ENCODE results near the gene PRXL2B.
A peak's percentile ranks its signal among the peaks of the same experiment; 100 is the strongest.

The PRXL2B gene

DNA sequence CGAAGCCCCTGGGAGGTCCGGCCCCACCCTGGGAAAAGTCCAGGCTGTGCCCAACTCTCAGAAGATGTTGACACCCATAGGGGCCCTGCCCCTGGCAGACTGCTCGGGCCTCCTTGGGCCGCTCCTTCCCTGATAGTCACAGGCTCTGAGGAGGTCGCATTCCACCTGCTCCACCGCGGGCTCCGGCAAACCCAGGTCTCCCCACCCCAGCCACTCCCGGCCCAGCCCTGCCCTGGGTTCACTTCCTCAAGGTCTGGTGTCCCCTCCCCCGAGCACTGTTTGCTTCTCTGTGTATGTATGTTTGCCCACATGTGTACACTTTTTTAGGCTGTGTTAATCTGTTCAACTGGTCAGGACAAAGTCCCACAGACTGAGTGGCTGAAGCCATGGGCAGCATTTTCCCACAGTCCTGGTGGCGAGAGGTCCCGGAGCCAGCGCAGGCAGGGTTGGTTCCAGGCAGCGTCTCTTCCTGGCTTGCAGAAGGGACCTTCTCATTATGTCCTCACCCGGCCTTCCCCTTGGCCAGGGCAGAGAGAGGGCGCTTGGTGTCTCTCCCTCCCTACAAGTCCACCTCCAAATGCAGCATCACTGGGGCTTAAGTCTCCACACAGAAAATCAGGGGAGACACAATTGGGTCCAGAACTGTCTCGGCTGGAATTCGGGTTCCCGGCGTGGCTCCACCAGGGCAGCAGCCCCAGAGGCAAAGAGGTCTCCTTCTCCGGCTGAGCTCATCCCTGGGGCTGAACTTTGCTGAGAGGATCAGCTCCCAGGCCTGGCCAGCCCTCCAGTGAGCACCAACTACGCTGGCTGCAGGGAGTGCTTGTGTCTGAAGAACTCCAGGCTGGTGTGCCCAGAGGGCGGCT lies 10.5 kb upstream of the PRXL2B start:
- no peak for DNase-seq (ENCODE audit: low read depth)
- TF ChIP-seq, protein P1, sequence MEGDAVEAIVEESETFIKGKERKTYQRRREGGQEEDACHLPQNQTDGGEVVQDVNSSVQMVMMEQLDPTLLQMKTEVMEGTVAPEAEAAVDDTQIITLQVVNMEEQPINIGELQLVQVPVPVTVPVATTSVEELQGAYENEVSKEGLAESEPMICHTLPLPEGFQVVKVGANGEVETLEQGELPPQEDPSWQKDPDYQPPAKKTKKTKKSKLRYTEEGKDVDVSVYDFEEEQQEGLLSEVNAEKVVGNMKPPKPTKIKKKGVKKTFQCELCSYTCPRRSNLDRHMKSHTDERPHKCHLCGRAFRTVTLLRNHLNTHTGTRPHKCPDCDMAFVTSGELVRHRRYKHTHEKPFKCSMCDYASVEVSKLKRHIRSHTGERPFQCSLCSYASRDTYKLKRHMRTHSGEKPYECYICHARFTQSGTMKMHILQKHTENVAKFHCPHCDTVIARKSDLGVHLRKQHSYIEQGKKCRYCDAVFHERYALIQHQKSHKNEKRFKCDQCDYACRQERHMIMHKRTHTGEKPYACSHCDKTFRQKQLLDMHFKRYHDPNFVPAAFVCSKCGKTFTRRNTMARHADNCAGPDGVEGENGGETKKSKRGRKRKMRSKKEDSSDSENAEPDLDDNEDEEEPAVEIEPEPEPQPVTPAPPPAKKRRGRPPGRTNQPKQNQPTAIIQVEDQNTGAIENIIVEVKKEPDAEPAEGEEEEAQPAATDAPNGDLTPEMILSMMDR (IDR thresholded peaks at IDR 0.05; ENCODE audit: low read depth, low read length, missing control alignments): no peak

DNA sequence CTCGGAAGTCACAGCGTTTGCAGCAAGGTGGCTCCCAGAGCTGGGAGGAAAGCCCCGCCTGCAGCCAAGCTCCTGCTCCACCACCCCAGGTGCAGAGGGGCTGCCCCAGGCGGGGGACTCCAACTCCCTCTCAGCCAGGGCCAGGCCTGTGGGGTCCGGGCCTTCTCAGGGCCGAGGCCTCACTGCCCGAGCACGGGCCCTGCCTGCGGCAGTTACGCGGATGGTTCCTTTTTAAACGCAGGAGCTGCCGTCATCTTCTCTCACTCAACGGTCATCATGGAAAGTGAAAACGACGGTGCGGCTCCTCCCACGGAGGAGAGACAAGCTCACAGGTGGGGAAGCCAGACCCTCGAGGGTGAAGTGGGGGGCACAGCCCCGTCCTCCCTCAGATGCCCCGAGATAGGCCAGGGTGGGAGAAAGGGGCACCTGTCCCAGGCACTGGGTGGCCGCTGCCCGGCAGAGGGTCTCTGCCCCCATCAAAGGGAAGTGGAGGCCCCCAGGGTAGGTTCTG lies 9.0 kb upstream of the PRXL2B start:
- H3K4me3 ChIP-seq (ENCODE audit: low read depth, low read length): peak overlapping the region; percentile 72
- peak; percentile 35 for DNase-seq (ENCODE audit: low read depth)

More for the DNA sequence above, 10.5 kb upstream of the PRXL2B start:
- H3K4me3 ChIP-seq (ENCODE audit: low read depth, low read length): peak overlapping the region; percentile 30

DNA sequence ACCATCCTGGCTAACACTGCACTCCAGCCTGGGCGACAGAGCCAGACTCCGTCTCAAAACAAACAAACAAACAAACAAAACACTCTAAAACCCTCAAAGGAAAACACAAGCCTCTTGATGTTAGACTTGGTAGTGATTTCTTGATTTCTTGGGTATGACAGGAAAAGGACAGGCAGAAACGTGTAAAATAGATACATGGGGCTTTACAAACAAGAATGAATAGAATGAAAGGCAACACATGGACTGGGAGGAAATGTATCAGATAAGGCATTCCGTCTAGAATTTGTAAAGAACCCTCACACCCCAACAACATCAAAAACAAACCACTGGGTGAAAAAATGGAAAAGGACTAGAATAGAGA lies 7.8 kb upstream of the PRXL2B start:
- TF ChIP-seq, protein P1 (IDR thresholded peaks at IDR 0.05; ENCODE audit: low read depth, low read length, missing control alignments): no peak
- DNase-seq (ENCODE audit: low read depth): no peak
- H3K4me3 ChIP-seq (ENCODE audit: low read depth, low read length): peak overlapping the region; percentile 72

DNA sequence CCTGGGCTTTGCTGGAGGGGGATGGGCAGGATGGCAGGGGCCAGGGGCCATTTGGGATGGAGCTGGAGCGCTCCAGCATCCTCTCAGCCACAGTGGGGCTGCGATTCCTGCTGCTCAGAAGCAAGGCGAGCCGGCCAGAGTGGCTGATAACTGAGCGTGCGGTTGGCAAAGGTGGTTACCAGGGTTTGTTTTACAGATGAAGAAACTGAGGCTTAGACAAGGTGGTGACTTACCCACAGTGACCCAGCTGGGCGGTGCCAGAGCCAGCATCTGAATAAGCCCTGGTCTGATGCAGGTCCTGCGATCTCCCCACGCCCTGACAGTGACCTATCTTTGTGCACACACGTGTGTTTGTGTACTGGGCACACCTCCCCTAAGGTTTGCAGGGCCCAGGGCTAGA lies 5.9 kb upstream of the PRXL2B start:
- H3K4me3 ChIP-seq (ENCODE audit: low read depth, low read length): no peak overlapping the region
- DNase-seq (ENCODE audit: low read depth): no peak
- TF ChIP-seq, protein P1 (IDR thresholded peaks at IDR 0.05; ENCODE audit: low read depth, low read length, missing control alignments): no peak

DNA sequence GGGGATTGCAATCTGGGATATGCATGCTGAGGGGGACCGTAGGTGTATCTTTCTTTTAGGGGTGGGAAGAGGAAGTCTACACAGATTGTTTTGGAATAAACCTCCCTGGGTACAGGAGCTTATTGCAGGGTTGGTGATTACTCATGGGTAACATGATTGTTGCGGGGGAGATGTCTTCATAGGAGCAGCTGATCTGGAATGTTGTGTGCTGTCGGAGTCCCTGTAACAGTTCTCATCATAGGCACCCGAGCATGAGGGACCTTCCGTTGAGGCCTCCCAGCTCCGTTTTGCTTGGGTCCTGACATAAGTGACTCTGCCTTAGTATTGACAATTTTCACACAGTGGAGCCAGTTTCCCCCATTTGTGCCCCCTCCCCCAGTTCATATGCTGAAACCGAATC lies 4.2 kb upstream of the PRXL2B start:
- TF ChIP-seq, protein P1 (IDR thresholded peaks at IDR 0.05; ENCODE audit: low read depth, low read length, missing control alignments): no peak
- H3K4me3 ChIP-seq (ENCODE audit: low read depth, low read length): no peak overlapping the region
- DNase-seq (ENCODE audit: low read depth): no peak

DNA sequence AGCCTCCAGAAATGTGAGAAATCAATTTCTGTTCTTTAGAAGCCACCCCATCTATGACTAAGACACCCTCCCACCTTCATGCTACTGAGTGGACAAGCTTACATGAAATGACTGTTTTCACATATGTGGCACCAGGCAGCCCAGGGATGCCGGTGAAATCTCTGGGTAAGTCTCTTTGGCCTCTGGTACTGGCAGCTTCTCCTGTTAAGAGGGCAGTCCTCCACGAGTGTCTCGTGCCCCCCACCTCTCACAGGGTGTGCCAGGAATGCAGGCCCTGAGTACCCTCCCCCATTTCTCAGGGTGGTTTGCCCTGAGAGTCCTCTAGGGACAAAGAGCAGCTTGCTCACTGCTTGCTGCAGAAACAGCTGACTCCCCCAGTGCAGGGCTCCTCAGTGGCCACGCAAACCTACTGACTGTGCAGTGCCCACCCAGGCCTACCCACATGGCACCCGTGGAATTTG lies 3.2 kb upstream of the PRXL2B start:
- TF ChIP-seq, protein P1 (IDR thresholded peaks at IDR 0.05; ENCODE audit: low read depth, low read length, missing control alignments): no peak
- H3K4me3 ChIP-seq (ENCODE audit: low read depth, low read length): no peak overlapping the region
- no peak for DNase-seq (ENCODE audit: low read depth)

DNA sequence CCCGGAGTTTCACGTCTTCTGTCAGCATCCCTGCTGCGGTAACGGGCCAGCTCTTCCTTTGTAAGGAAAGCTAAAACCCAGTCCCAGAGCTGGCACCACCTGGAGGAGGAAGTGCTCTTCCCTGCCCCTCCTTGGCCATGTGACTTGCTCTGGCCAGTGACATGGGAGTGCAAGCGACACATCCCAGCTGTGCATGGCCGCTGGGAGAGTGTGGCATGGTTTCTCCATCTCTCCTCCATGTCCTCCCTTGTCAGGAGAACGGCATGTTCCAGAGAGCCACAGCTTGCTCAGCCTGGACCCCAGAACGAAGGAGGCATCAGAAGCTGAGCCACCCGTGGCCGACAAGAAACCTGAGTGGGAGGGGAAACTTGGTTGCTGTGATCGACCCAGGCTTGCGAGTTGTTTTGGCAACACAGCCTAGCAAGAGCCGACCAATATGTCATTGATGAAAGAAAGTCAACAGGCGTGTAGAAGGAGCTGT lies 2.7 kb upstream of the PRXL2B start:
- H3K4me3 ChIP-seq (ENCODE audit: low read depth, low read length): no peak overlapping the region
- TF ChIP-seq, protein P1 (IDR thresholded peaks at IDR 0.05; ENCODE audit: low read depth, low read length, missing control alignments): no peak
- DNase-seq (ENCODE audit: low read depth): no peak
